Fibroblast of skin of left biceps (primary cell): Measurements from ENCODE around the gene TPRX1.
"Not testable (repeated sequence)": the region's sequence is repeated elsewhere in the genome, so short reads cannot be mapped to it uniquely, and the experiment has no call there.

Experiments used
- DNase-seq, 2 experiments: peaks; one replicate each; pipeline ENCODE4 v3.0.0-alpha.2; 2013; ENCODE audit warnings: low read depth in 2 of 2

TPRX1 gene

DNA sequence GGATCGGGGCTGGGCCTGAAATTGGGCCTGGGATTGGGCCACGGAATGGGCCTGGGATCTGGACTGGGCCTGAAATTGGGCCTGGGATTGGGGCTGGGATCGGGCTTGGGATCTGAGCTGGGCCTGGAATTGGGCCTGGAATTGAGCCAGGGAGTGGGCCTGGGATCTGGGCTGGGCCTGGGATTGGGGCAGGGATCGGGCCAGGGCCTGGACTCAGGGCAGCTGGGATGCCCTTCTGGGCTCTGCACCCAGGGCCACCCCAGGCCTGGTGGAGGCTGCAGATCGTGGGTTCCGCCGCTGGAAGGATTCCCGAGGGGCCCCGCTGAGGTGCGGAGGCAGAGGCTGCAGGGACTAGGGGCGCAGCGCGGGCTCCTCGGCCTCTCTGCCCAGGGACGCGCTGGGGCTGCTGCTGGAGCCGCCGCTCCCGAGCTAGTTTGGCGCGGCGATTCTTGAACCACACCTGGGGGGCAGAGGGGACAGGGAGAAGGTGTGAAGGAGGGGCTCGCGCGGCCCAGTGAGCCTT, 1.8 kb downstream of the TPRX1 start:
- no peak for DNase-seq

DNA sequence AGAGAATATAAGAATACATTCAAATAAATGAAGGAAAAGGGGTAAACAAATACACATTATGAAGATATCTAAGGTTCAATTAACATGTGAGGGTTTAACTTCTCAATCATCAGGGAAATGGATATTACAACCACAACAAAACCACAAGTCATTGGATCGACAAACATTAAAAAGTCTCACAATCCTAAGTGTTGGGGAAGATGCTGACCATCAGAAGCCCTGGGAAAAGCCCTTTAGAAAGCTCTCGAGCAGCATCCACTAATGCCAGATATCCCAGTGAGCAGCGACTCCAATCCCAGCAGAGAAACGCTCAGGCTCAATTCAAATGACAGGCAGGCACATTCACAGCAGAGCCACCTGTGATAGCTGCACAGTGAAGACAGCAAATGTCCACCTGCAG, 3.1 kb downstream of the TPRX1 start:
- no peak for DNase-seq

DNA sequence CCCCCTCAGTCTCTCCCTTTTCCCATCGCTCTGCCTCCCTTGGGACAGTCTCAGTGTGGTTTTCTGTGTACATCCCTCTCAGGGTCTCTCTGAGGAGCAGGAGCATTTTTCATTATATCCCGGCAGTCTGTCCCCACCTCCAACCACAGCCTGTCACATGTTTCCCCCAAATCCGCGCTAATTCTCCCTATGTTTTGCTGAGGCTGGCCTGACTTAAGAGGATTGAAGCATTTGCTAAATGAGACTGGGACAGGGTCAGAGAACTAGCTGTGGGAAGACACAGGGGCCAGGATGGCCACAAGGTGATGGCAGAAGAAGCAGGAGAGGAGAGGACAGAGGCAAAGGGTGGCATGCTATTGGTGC, 5.5 kb downstream of the TPRX1 start:
- no peak for DNase-seq

- no peak for DNase-seq
Measured at GRCh38 chr19:47797996-47798903, 6.1 kb downstream of the TPRX1 start.

DNA sequence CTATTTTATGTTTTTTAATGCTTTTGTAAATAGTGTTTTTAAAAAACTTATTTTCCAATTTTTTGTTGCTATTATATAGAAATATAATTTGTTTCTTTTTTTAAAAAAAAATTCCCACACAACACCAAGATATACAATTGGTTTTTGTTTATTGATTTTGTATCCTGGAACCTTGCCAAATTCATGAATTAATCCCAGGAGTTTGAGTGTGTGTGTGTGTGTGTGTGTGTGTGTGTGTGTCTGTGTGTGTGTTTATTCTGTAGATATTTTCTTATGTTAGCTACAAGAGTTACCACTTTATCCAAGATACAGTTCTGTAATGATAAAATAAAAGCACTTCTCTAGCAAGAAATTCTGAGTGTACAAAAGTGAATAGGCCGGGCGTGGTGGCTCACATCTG, 7.6 kb downstream of the TPRX1 start:
- DNase-seq = no peak

- no peak for DNase-seq
Measured at GRCh38 chr19:47794526-47794925, 9.8 kb downstream of the TPRX1 start.

DNA sequence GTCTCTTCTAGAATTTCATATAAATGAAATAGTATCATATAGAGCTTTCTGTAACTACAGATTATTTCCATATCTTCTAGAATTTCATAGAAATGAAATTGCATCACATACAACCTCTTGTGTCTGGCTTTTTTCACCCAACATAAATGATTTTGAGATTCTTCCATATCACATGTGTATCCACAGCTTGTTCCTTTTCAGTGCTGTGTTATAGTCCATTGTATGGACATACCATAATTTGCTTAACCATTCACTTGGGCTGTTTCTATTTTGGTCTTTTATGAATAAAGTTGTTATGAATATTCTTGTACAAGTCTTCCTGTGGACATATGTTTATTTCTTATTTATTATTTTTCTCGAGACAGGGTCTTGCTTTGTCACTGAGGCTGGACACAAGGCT, 11.7 kb downstream of the TPRX1 start:
- DNase-seq = no peak

- DNase-seq = peak in 1 of 2 experiments; percentile 24
Measured at GRCh38 chr19:47790398-47790814, 13.9 kb downstream of the TPRX1 start.

- DNase-seq = not testable (repeated sequence)
Measured at GRCh38 chr19:47789811-47790210, 14.5 kb downstream of the TPRX1 start.

GRCh38 chr19:47787307-47787706, 17.0 kb downstream of the TPRX1 start:
- DNase-seq = not testable (repeated sequence)

- no peak for DNase-seq
Measured at GRCh38 chr19:47786566-47786965, 17.8 kb downstream of the TPRX1 start.

- DNase-seq = no peak
Measured at GRCh38 chr19:47781590-47782262, 22.6 kb downstream of the TPRX1 start.

- no peak for DNase-seq
Measured at GRCh38 chr19:47780215-47780551, 24.2 kb downstream of the TPRX1 start.

DNA sequence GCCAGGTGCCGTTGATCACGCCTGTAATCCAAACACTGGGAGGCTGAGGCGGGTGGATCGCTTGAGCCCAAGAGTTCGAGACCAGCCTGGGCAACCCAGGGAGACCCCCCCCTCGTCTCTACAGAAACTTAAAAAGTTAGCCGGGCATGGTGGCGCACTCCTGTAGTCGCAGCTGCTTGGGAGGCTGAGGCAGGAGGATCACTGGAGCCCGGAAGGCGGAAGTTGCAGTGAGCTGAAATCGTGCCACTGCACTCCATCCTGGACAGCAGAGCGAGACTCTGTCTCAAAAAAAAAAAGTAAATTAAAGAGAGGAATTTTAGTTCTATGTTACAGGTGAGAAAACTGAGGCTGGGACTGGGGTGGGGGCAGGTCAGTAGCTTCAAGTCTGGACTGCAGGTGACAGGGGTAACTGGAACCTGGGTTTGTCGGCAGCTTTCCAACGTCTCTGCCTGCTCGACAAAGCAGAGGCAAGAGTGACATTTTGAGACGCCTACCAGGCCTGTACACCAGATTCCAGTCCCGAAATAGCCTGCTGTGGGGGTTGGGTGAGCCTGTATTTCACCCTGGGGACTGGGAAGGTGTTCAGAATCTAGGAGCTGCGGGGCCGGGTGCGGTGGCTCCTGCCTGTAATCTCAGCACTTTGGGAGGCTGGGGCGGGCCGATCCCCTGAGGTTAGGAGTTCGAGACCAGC, 24.7 kb downstream of the TPRX1 start:
- no peak for DNase-seq

DNA sequence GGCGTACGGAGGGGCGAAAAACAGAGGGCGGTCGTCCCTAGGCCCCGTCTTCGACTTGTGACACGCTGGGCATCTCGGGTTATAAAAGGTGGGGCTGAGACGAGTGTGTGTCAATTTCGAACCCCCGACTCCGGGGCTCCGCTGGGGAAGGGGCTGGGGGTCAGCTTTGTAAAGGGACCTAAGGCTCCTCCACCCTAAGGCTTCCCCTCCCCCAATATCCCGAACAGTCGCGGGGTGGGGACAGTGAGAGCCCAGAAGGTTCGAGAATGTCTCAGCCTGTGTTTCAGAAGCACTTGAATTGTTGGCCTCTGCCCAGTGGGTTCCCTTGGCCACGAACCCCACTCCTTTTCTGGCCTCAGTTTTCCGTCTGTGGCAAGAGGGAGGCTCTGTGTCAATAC, 25.4 kb downstream of the TPRX1 start:
- DNase-seq = no peak

DNA sequence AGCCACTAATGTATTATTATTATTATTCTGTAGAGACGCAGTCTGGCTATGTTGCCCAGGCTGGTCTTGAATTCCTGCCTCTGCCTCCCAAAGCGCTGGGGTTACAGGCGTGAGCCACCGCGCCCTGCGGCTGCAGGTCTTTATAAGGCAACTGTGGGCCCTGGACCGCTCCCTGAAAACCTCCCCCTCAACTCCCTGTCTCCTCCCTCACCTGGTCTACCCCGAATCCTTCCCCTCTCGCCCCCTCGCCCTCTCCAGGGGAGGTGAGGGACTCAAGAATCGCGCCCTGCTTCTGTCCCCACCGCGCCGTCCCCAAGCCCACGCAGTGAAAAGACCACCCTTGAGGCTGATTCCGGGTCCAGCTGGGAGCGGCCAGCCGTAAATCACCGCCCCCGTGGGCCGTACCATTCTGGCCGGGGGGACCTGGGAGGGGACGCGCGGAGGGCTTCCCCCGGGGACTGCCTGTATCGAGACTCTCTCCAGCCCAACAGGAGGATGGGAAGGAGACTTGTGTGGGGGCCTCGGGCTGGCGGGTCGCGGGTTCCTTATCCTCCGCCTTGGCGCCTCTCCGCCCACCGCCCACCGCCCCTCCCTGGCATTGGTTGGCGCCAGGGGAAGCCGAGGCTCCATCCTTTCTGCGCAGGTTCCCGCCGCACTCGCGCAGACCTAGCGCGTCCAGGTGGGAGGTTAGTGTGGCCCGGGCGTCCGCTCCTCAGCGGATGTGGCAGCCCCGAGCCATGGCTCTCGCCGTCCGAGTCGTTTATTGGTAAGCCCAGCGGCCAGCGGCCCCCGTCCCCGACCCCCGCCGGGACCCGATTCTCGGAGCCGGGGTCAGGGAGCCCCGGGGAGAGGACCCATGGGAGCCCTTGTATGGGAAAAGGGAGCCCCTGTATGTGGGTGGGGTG, 26.1 kb downstream of the TPRX1 start, which contains the start of gene SELENOW:
Gene SELENOW, plus strand, starts transcription at position 655 of the 905 bp plus-strand sequence. Its CDS starts 83 bp downstream, at position 738.
- DNase-seq = peak; percentile 52 to 57

GRCh38 chr19:47777245-47778048, 26.9 kb downstream of the TPRX1 start:
- DNase-seq = not testable (repeated sequence)

DNA sequence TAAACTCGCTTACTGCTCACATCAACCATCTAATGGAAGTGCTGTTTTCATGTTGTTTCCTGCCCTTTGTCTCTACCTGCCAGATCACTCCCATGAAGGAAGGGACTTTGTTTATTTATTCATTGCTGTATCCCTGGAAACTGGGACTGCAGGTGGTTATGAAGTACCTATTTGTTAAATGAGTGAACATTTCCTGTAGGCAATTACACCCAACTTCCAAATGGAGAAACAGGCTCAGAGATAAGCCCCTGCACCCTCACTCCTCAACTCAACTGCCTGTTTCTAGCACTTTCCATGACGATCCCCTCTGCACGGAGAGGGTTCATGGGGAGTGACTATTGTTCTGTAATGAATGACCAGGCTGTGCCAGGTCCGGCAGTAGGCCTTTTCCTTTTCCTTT, 27.8 kb downstream of the TPRX1 start:
- no peak for DNase-seq

DNA sequence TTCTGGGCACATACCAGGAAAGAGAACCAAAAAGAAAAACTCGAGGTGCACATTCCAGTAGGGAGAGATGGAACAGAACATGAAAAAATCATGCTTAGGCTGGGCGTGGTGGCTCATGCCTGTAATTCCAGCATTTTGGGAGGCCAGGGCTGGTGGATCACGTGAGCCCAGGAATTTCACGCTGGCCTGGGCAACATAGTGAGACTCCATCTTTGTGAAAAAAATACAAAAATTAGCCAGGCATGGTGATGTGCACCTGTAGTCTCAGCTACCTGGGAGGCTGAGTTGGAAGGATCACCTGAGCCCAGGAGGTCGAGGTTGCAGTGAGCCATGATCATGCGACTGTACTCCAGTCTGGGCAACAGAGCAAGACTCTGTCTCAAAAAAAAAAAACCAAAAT, 33.1 kb downstream of the TPRX1 start:
- DNase-seq = not testable (repeated sequence)

DNA sequence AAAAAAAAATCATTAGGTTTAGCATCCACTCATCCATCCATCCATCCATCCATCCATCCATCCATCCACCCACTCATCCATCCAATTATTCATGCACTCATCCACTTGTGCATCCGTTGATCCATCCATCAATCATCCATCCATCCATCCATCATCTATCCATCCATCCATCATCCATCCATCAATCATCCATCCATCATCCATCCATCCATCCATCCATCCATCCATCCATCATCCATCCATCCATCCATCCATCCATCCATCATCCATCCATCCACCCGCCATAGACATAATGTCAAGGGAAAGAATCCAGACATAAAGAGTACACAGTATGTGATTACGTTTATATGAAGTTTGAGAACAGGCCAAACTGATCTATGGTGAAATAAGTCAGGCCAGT, 34.8 kb downstream of the TPRX1 start:
- no peak for DNase-seq
